HG02870 (cell line): ENCODE results near the gene ERFE.

ENCODE experiments used
- ATAC-seq: cut with Tn5 transposase; IDR thresholded peaks from one replicate; pipeline ENCODE4 v1.9.1; 2021; ENCODE audit warnings: mild to moderate bottlenecking, moderate library complexity; ENCODE audit not compliant: unreplicated experiment

The ERFE gene

GRCh38 chr2:238138331-238139195 lies 20.2 kb upstream of the ERFE start, which contains the start of gene KLHL30:
KLHL30 (plus strand) TSS chr2:238138668; CDS start chr2:238140755, 2,087 bp downstream.
- no peak for ATAC-seq

GRCh38 chr2:238139196-238140039 lies 19.4 kb upstream of the ERFE start:
- ATAC-seq = no peak

DNA sequence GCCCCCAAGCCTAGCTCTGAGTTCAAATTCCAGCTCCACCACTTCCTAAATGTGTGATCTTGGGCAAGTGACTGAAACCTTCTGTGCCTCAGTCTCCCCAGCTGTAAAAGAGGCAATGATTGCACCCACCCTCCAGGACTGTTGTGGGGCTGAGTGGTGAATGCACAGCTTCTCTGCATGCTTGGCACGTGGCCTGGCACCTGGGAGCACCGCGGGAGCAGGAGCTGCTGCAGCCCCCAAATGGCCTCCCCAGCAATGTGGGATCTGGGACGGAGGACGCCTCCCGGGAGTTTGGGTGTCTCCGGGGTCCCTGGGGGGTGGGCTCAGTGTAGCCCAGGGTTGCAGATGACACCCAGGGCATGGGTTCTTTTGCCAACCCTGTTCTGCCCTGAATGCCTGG lies 18.7 kb upstream of the ERFE start:
- no peak for ATAC-seq

DNA sequence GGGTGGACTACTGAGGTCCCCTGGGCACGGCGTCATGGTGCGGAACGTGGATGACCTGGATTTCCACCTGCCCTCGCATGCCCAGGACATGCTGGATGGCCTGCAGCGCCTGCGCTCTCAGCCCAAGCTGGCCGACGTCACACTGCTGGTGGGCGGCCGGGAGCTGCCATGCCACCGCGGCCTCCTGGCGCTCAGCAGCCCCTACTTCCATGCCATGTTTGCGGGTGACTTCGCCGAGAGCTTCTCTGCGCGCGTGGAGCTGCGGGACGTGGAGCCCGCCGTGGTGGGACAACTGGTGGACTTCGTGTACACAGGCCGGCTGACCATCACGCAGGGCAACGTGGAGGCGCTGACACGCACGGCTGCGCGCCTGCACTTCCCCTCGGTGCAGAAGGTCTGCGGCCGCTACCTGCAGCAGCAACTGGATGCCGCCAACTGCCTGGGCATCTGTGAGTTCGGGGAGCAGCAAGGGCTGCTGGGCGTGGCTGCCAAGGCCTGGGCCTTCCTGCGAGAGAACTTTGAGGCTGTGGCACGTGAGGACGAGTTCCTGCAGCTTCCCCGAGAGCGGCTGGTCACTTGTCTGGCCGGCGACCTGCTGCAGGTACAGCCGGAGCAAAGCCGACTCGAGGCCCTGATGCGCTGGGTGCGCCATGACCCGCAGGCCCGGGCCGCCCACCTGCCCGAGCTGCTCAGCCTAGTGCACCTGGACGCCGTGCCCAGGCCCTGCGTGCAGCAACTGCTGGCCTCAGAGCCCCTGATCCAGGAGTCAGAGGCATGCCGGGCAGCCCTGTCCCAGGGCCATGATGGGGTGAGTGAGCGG lies 17.8 kb upstream of the ERFE start:
- no peak for ATAC-seq

DNA sequence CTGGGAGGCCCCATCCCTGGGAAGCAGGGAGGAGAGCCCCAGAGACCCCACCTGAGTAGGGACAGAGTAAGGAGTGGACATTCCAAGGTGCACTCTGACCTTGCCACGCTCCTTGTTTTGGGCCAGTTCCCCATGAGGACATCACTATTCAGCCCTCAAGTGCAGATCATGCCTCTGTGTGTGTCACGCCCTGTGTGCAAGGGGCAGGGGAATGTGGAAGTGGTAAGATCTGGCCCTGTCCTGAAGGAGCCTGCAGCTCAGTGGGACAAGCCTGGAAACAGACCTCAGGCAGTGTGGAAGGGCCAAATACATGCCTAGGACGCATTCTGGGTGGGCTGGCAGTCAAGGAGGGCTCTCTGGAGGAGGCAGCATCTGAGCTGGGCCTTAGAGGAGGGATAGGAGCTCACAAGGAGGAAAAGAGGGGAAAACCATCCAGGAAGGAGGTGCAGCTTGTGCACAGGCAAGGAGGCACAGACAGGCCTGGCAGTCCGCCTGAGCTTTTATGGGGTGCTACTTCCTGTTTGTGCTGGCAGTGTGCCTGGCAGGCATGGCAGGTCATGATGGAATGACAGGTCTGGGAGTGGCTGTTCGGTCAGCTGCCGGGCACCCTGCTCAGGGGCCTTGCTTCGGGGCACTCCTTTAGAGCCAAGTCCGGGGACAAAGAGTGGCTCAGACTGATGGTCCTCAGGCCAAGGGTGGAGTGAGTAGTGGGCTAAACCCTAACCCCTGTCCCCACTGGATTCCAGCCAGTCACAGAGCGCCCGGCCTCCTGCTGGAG lies 17.0 kb upstream of the ERFE start:
- ATAC-seq = no peak

DNA sequence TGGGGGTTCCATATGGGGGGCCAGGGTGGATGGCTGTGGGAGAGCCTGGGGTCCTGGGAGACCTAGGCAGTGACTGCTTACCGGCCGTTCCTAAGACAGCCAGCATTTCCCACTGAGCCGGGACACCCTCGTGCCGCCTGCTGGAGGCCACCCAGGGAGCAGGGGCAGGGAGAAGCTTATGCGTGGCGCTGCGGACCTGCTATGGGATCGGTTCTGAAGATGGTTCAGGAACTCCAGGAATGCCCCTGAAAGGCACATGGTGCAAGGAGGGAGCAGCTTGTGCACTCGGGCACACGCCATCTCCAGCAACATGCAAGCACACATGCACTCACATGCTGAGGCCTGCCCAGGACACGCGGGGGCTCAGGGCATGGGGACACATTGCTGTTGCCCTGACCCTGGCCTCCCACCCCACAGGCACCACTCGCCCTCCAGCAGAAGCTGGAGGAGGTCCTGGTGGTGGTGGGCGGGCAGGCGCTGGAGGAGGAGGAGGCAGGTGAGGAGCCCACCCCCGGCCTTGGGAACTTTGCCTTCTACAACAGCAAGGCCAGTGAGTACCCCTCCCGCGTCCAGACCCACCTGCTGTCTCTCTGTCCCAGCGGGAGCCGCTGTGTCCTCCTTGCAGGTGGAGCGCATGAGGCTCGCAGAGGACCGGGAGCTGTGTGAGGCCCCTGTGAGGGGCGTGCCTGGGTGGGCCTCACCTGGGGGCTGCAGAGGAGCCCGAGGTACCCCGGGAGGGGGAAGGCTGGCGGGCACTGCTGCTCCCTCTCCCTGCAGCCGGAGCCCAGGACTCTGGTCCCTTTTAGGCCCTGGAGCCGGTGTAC lies 16.2 kb upstream of the ERFE start:
- no peak for ATAC-seq

GRCh38 chr2:238143239-238143951 lies 15.4 kb upstream of the ERFE start:
- ATAC-seq = no peak

GRCh38 chr2:238144262-238144661 lies 14.5 kb upstream of the ERFE start:
- ATAC-seq = no peak

DNA sequence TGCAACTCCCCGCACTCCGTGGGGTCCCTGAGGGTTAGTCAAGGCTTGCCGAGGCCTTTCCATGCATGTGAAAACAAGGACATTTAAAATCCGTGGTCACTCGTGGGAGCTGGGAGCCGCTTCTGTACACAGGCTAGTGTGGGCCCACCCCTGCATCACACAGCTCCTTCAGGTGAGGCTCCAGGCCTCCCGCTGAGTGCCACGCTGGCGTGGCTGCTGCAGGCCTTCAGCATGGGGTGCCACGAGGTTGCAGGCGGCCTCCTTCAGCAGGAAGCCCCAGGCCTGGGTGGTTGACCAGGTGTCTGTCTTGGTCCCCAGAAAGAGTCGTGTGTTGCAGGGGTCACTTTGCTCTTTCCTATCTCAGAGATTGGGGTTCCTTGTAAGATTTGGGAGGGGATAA lies 13.7 kb upstream of the ERFE start:
- ATAC-seq = no peak

- ATAC-seq = no peak
Observed at GRCh38 chr2:238145851-238146250, 12.9 kb upstream of the ERFE start.

GRCh38 chr2:238146884-238147544 lies 11.8 kb upstream of the ERFE start:
- no peak for ATAC-seq

- no peak for ATAC-seq
Observed at GRCh38 chr2:238148981-238149380, 9.8 kb upstream of the ERFE start.

DNA sequence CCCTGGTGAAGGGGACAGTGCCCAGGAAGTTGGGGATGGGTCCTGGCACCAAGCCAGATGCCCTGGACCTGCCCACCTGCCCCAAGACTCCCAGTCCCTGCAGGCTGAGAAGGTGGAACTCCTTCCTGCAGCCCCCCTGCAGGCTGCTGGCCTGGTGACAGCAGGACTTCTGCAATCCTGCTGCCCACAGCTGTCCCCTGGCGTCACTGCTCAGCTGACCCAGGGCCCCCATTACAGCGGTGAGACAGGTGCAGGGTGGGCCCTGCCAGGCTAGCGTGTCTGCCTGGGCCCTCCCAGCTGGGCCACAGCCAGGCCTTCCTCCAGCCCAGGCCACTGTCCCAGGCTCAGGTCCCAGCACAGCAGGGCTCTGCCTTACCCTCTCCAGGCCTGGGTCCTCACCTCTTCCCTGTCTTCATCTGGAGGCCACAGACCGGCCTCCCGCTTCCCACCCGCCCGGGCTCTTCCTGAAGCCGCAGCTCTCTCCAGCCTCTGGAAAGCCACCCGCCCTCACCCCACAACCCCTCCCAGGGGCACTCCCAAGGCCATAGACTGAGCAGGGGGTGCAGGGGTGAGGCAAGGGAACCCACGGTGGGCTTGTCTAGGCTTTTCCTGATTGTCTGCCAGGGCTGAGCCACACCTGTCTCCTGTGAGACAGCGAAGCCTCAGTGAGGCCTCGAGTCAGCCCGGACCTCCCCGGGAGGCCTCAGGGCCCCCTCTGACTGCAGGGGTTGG lies 8.8 kb upstream of the ERFE start:
- ATAC-seq = no peak

DNA sequence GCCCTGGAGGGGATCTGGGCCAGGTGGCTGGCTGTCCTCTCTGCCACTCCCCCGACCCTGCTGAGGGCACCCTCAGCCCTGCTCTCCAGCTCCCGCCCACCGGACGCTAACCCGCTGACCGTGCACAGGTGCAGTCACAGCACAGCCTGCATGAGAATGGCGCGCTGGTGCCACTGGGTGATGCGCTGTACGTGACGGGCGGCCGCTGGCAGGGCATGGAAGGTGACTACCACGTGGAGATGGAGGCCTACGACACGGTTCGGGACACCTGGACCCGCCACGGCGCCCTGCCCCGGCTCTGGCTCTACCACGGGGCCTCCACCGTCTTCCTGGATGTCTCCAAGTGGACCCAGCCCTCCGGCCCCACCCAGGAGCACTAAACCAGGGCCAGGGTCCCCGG lies 8.1 kb upstream of the ERFE start:
- no peak for ATAC-seq

- no peak for ATAC-seq
Observed at GRCh38 chr2:238151205-238151604, 7.6 kb upstream of the ERFE start.

DNA sequence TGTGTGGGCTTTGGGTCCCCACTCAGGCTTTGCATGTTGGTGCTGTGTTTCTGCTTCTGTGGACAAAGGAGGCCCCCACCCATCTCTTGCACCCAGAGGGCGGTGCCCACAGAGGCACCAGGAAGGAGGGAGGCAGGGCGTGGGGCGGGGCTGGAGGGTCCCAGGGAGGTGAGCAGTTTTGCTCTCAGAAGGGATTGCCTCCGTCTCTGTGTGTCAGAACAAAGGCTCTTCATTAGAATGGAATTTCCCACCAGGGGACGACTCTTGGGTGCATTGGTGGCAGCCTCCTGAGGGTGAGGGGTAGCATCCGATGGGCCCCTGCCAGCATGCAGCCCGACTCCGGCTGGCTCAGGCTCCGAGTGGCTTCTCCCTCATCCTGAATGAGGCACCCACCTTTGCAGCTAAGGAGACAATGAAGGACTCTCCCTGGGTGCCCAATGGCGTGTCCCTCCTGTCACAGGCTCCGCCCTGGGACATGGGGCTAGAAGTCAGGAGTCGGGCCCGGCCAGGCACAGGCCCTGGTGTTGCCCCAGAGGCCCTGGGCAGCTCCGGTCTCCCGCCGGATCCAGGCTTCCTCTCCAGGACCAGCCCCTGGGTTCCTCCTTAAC lies 7.0 kb upstream of the ERFE start:
- no peak for ATAC-seq
